Prostate gland (tissue), 2 donors: ENCODE measurements around the gene LDLRAD4. TPM values are rescaled to one million over a fixed set of nuclear protein-coding genes. Genes with fewer than 3 reads are reported as not detected.

Source experiments
- DNase-seq: peaks from one replicate; pipeline ENCODE4 v3.0.0-alpha.2; 2019; ENCODE audit warnings: low spot score
- H3K27ac ChIP-seq, 2 donors: fragments of 200-600 bp; sonication (generic); 2 replicates each; pipeline ENCODE4 v1.5.1; 2017 to 2019
- H3K27me3 ChIP-seq: fragments of 200-600 bp; sonication (generic); replicated peaks from 2 replicates; pipeline ENCODE4 v1.5.1; 2019; ENCODE audit not compliant: insufficient read depth
- H3K36me3 ChIP-seq, 2 donors: fragments of 200-600 bp; sonication (generic); 1 replicate in 1 of 2; 2 replicates in 1 of 2; pipeline versions ENCODE4 v1.5.1 to v1.8.1; 2017 to 2019
- H3K4me1 ChIP-seq: fragments of 200-600 bp; sonication (generic); replicated peaks from 2 replicates; pipeline ENCODE4 v1.5.1; 2019
- H3K4me3 ChIP-seq, 2 donors: fragments of 200-600 bp; sonication (generic); 2 replicates each; pipeline ENCODE4 v1.5.1; 2017 to 2019
- H3K9me3 ChIP-seq: fragments of 200-600 bp; sonication (generic); 2 replicates; pipeline ENCODE4 v1.5.1; 2017
- CTCF ChIP-seq, 4 experiments: fragments of 200-600 bp in 2 of 4; fragments of 450-650 bp in 2 of 4; sonication (generic) in 2 of 4; IDR thresholded peaks; 1 replicate in 3 of 4; 2 replicates in 1 of 4; pipeline ENCODE4 v1.5.1; 2016 to 2019; ENCODE audit warnings: antibody characterized with exemption in 4 of 4, mild to moderate bottlenecking in 2 of 4, moderate library complexity in 2 of 4
- POLR2A ChIP-seq: fragments of 450-650 bp; IDR thresholded peaks from one replicate; pipeline ENCODE4 v1.6.1; 2016; ENCODE audit warnings: antibody characterized with exemption, mild to moderate bottlenecking
- POLR2AphosphoS5 ChIP-seq: sonication (generic); formaldehyde crosslinking; IDR thresholded peaks from one replicate; pipeline ENCODE4 v1.6.1; 2017; ENCODE audit warnings: antibody characterized with exemption
- WGBS: methylation state at CpG from one replicate; pipeline ENCODE4 v1.1.5; 2018; 5-methylcytosine and 5-hydroxymethylcytosine counted together
- intact Hi-C: fragments of 100-400 bp; cut with DNase I; formaldehyde crosslinking; loops from one replicate; pipeline ENCODE4 v1.14.2; 2022
- total RNA-seq, 2 donors: library from RNA; depleted of rRNA; stranded (reverse); fragments of >200 nt; gene quantifications; one replicate each; pipeline ENCODE4 v1.1.0, GENCODE V29; 2016

The LDLRAD4 gene
- total RNA-seq, 2 donors from 2014 or later = 59.9 to 107 TPM

DNA sequence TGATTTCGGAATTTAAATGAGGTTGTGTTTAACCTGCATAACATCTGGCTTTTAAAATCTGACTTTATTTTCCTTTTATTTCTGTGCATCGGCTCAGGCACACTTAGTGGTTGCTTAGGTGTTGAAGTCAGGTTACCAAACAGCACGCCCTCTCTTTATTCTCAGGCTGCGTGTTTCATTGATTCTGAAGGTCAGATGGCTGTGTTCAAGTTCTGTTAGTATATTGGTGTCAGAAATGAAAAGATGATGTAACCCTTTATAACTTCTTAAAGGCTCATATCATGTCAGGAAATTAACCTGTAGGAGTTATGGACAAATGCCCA is 246.5 kb downstream of the LDLRAD4 start:
- H3K27me3 ChIP-seq = no peaks in the 10 kb centered on the region
- H3K36me3 ChIP-seq = no peaks in the 10 kb centered on the region
- no peak for DNase-seq
- intact Hi-C loops = no loop called here
- no peak overlapping the region for H3K4me3 ChIP-seq
- TF ChIP-seq POLR2AphosphoS5 (no peak), POLR2A (no peak), CTCF (IDR thresholded peaks at IDR 0.05) (no peak)
- H3K9me3 ChIP-seq = no peaks in the 10 kb centered on the region
- 87% methylated on average over 4 of the region's 4 CpGs for WGBS
- H3K27ac ChIP-seq = no peak overlapping the region
- no peaks in the 10 kb centered on the region for H3K4me1 ChIP-seq

- Histone ChIP-seq H3K9me3 (no peaks in the 10 kb centered on the region), H3K27me3 (no peaks in the 10 kb centered on the region), H3K4me1 (no peaks in the 10 kb centered on the region), H3K4me3 (no peak overlapping the region), H3K27ac (no peak overlapping the region), H3K36me3 (no peaks in the 10 kb centered on the region)
- no peak for DNase-seq
- TF ChIP-seq CTCF (IDR thresholded peaks at IDR 0.05) (no peak), POLR2A (no peak), POLR2AphosphoS5 (no peak)
- WGBS = 80% methylated on average over 5 of the region's 5 CpGs
- intact Hi-C loops = no loop called here
These were observed 246.9 kb downstream of the LDLRAD4 start for GRCh38 chr18:13465476-13465875.

- Histone ChIP-seq H3K27ac (no peak overlapping the region), H3K4me1 (peaks cover 9% of the 10 kb centered on the region), H3K4me3 (no peak overlapping the region), H3K9me3 (no peaks in the 10 kb centered on the region), H3K36me3 (no peaks in the 10 kb centered on the region), H3K27me3 (no peaks in the 10 kb centered on the region)
- intact Hi-C loops = no loop called here
- 92% methylated on average over 10 of the region's 10 CpGs for WGBS
- no peak for DNase-seq
- no peak for TF ChIP-seq POLR2AphosphoS5
These were observed 252.1 kb downstream of the LDLRAD4 start for GRCh38 chr18:13470516-13471197.

DNA sequence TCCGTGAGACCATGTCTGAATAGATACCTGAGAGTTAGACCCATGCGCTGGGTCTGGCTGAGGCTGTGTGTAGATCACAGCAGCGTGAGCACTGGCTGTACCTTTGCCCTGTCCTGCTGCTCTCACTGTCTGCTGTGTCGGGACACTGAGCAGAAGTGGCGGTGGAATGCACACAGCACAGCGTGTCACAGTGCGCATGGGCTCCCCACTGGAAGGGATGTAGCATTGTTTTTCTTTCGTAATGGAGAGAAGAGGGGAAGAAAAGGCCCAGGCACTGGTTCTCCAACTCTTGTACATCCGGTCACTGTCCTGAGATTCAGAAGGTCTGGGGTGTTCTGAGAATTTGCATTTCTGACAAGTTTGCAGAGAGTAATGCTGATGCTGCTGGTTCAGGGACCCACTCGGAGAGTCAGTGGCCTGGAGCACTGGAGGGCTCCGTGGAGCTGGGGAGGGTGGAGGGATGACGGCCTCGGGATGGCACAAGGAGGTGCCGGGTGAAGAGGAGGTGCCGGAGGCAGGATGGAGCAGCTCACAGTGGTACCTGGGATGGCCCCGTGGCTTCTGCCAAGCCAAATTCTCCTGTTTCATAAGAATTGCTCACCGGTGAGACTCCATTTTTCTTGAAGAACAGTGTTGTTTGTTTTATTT is 252.8 kb downstream of the LDLRAD4 start:
- Histone ChIP-seq H3K4me1 (peaks cover 9% of the 10 kb centered on the region), H3K4me3 (no peak overlapping the region), H3K36me3 (no peaks in the 10 kb centered on the region), H3K27me3 (no peaks in the 10 kb centered on the region), H3K27ac (peak overlapping the region in 1 of 2 donors; percentile 25), H3K9me3 (no peaks in the 10 kb centered on the region)
- no peak for DNase-seq
- TF ChIP-seq CTCF (IDR thresholded peaks at IDR 0.05) = no peak
- no peak for TF ChIP-seq POLR2A
- no peak for TF ChIP-seq POLR2AphosphoS5
- intact Hi-C loops = no loop called here
- WGBS = 79% methylated on average over 17 of the region's 17 CpGs

DNA sequence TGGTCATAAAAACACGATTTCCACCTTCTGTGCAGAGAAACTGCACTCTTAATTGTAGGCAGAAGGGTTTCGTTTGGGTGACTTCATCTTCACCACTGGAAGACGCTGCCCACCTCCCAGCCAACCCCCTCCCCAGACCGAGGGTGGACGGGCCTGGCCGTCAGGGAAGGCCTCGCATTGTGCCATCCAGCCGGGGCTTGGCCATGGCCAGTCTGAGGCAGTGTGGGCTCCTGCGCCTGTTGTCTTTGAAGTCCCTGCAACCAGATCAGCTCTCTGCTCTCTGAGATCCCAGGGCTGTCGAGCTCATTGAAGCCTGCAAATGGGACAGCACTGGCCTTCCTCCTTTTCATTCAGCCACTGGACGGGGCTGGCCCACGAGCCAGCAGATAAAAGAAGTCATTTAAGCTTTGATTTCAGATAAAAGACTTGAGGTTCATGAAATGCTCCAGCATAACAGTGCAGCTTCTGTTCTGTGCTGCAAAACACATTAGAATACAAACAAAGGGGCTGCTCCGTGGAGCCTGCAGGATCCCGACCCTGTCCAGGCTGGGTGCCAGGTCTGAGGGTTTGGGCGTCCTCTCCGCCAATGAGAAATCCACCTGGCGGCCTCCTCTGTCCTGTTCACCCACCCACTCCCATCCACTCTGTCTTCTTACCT is 253.5 kb downstream of the LDLRAD4 start:
- WGBS = 48% methylated on average over 17 of the region's 17 CpGs
- no peak for DNase-seq

More for the DNA sequence above, 253.5 kb downstream of the LDLRAD4 start:
- intact Hi-C loops = no loop called here
- peak overlapping the region in 1 of 2 donors; percentile 25 for H3K27ac ChIP-seq
- no peaks in the 10 kb centered on the region for H3K36me3 ChIP-seq
- peaks cover 9% of the 10 kb centered on the region for H3K4me1 ChIP-seq
- TF ChIP-seq POLR2A (no peak), CTCF (IDR thresholded peaks at IDR 0.05) (no peak), POLR2AphosphoS5 (no peak)
- no peak overlapping the region for H3K4me3 ChIP-seq
- no peaks in the 10 kb centered on the region for H3K27me3 ChIP-seq
- H3K9me3 ChIP-seq = no peaks in the 10 kb centered on the region
